Heart right ventricle (tissue), 16 donors: ENCODE data around the gene TMOD4. TPM values are rescaled to one million over a fixed set of nuclear protein-coding genes. Genes with fewer than 3 reads are reported as not detected.
"Not testable (repeated sequence)": the region's sequence is repeated elsewhere in the genome, so short reads cannot be mapped to it uniquely, and the experiment has no call there.

Experiments used
- ATAC-seq, 8 donors: fragments of 200-7000 bp; cut with Tn5 transposase; one replicate each; pipeline ENCODE4 v1.9.1; 2020; ENCODE audit warnings: mild to moderate bottlenecking in 8 of 8, moderate library complexity in 8 of 8, moderate number of reproducible peaks in 1 of 8
- DNase-seq, 2 donors: peaks; one replicate each; pipeline ENCODE4 v3.0.0-alpha.2; 2020
- H3K27ac ChIP-seq, 10 donors: fragments of 200-600 bp; sonication (generic) in 2 of 10; one replicate each; pipeline versions ENCODE4 v1.5.0 to v1.8.0; 2020 to 2022; ENCODE audit warnings: mild to moderate bottlenecking in 3 of 10
- H3K27me3 ChIP-seq, 7 donors: fragments of 200-600 bp; one replicate each; pipeline ENCODE4 v1.8.0; 2021 to 2022; ENCODE audit warnings: mild to moderate bottlenecking in 2 of 7
- H3K36me3 ChIP-seq, 9 donors: fragments of 200-600 bp; sonication (generic) in 1 of 9; one replicate each; pipeline versions ENCODE4 v1.5.0 to v1.8.0; 2020 to 2022; ENCODE audit warnings: mild to moderate bottlenecking in 2 of 9
- H3K4me1 ChIP-seq, 9 donors: fragments of 200-600 bp; sonication (generic) in 1 of 9; one replicate each; pipeline versions ENCODE4 v1.5.0 to v1.8.0; 2020 to 2022; ENCODE audit warnings: mild to moderate bottlenecking in 4 of 9
- H3K4me3 ChIP-seq, 10 donors: fragments of 200-600 bp; sonication (generic) in 2 of 10; one replicate each; pipeline versions ENCODE4 v1.5.0 to v1.8.0; 2020 to 2022; ENCODE audit warnings: mild to moderate bottlenecking in 7 of 10, moderate library complexity in 2 of 10
- H3K9me3 ChIP-seq, 11 donors: fragments of 200-600 bp in 10 of 11; sonication (generic) in 2 of 11; one replicate each; pipeline versions ENCODE4 v1.5.0 to v1.8.0; 2013 to 2022; ENCODE audit warnings: mild to moderate bottlenecking in 2 of 11, control low read depth in 1 of 11, moderate library complexity in 1 of 11
- WGBS, 2 donors: extraction: QIAGEN DNeasy Blood & Tissue Kit; methylation state at CpG; one replicate each; pipeline ENCODE4 v1.1.7; 2013; ENCODE audit warnings: inconsistent platforms in 1 of 2; 5-methylcytosine and 5-hydroxymethylcytosine counted together
- intact Hi-C, 10 donors: fragments of 100-400 bp; cut with DNase I; formaldehyde crosslinking; loops; one replicate each; pipeline versions ENCODE4 v1.11.1 to v1.14.2; 2022
- polyA plus RNA-seq, 2 donors: library from polyadenylated mRNA; stranded (reverse); fragments of 200-250 nt; gene quantifications; one replicate each; pipeline ENCODE4 v1.2.3, GENCODE V29; 2013
- total RNA-seq, 10 donors: library from RNA; stranded (reverse); fragmentation: NEBNext Ultra II Directional in 3 of 10; extraction: Animal tissue kit (Norgen Biotek cat#: 25700) in 3 of 10; gene quantifications; one replicate each; pipeline versions ENCODE4 v1.2.1 to v1.2.4, GENCODE V29; 2021 to 2023
- TF ChIP-seq, protein P1 (sequence below), 9 donors: fragments of 200-600 bp; sonication (generic) in 2 of 9; IDR thresholded peaks; one replicate each; pipeline versions ENCODE4 v1.5.0 to v1.8.0; 2021 to 2022; ENCODE audit warnings: antibody characterized with exemption in 9 of 9, mild to moderate bottlenecking in 5 of 9, moderate library complexity in 1 of 9
- donor health status: Arrhythmogenic right ventricular cardiomyopathy.
- donor health status: ischemic (EF 13 %, LVEDD 7.1; RV severe dilation, severe dysfunction).
- donor health status: healthy with polysubstance abuse.
- donor health status: DM: no; HTN: yes; CAD: no.
- donor health status: DM: no; HTN: no; CAD: no.
- donor health status: ischemic (EF 25% LVEDD 6.9; RV normal size, moderate dysfunction).
- donor health status: ischemic (EF 25% LVEDD 5.7; RV mildly dilated, moderate dysfunction).
- donor health status: healthy.
- donor health status: DM: yes; HTN: yes; CAD: no.
- donor health status: Ischemic cardiomyopathy.
- donor health status: ischemic (EF 35%, LVEDD 5.7; RV mildly dilated, moderate dysfunction).
- donor health status: nonischemic (EF 11% LVEDD 7.7; RV severe dilation, severe dysfunction).
- donor health status: DM: yes; HTN: yes; CAD: no.
- donor health status: PGD.
- donor health status: ischemic (EF 29% LVEDD 5.4; RV normal size, mild dysfunction).
- donor health status: nonischemic (EF 23%, LVEDD 6.1; RV moderate dilation, normal function).

Gene TMOD4
- total and polyA plus RNA-seq, 12 donors: 0.06 to 0.88 (median 0.60) TPM; not detected in 8

GRCh38 chr1:151211972-151212705 lies 36.4 kb upstream of the TMOD4 start:
- peaks cover 0 to 78% (median 22%) of the 10 kb centered on the region in 9 donors for H3K36me3 ChIP-seq
- ATAC-seq (no peak), DNase-seq (no peak)
- H3K9me3 ChIP-seq: no peaks in the 10 kb centered on the region
- TF ChIP-seq, protein P1, sequence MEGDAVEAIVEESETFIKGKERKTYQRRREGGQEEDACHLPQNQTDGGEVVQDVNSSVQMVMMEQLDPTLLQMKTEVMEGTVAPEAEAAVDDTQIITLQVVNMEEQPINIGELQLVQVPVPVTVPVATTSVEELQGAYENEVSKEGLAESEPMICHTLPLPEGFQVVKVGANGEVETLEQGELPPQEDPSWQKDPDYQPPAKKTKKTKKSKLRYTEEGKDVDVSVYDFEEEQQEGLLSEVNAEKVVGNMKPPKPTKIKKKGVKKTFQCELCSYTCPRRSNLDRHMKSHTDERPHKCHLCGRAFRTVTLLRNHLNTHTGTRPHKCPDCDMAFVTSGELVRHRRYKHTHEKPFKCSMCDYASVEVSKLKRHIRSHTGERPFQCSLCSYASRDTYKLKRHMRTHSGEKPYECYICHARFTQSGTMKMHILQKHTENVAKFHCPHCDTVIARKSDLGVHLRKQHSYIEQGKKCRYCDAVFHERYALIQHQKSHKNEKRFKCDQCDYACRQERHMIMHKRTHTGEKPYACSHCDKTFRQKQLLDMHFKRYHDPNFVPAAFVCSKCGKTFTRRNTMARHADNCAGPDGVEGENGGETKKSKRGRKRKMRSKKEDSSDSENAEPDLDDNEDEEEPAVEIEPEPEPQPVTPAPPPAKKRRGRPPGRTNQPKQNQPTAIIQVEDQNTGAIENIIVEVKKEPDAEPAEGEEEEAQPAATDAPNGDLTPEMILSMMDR (IDR thresholded peaks at IDR 0.05): no peak
- no peak overlapping the region for H3K4me3 ChIP-seq
- intact Hi-C loops: no loop called here
- no peaks in the 10 kb centered on the region for H3K27me3 ChIP-seq
- H3K4me1 ChIP-seq: peaks cover 0 to 24% (median 15%) of the 10 kb centered on the region in 9 donors
- 84 to 88% methylated on average over 15 of the region's 15 CpGs for WGBS, 2 donors
- no peak overlapping the region for H3K27ac ChIP-seq

DNA sequence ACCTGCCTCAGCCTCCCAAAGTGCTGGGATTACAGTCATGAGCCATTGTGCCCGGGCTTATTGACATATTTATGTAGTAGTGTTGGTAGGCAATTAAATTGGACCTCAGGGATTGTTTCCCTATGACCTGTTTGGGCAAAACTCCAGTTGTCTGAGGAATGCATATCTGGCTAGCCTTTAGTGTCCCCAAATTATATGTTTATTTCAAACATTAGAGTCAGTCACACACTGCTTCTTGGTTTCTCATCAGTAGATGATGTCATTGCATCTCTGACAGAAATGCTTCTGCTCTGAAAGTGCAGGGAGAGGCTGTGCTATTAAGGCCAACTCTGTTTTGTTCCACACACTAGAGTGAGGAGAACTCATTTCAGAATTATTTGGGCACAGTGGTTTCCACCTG lies 35.0 kb upstream of the TMOD4 start:
- Histone ChIP-seq H3K9me3 (no peaks in the 10 kb centered on the region), H3K36me3 (peaks cover 0 to 86% (median 19%) of the 10 kb centered on the region in 9 donors), H3K4me3 (no peak overlapping the region), H3K27me3 (no peaks in the 10 kb centered on the region), H3K27ac (no peak overlapping the region), H3K4me1 (peaks cover 0 to 34% (median 19%) of the 10 kb centered on the region in 9 donors)
- ATAC-seq: no peak
- DNase-seq: no peak
- 88 to 96% methylated on average over 1 of the region's 1 CpG for WGBS, 2 donors
- intact Hi-C loops: no loop called here
- TF ChIP-seq, protein P1 (IDR thresholded peaks at IDR 0.05): no peak

DNA sequence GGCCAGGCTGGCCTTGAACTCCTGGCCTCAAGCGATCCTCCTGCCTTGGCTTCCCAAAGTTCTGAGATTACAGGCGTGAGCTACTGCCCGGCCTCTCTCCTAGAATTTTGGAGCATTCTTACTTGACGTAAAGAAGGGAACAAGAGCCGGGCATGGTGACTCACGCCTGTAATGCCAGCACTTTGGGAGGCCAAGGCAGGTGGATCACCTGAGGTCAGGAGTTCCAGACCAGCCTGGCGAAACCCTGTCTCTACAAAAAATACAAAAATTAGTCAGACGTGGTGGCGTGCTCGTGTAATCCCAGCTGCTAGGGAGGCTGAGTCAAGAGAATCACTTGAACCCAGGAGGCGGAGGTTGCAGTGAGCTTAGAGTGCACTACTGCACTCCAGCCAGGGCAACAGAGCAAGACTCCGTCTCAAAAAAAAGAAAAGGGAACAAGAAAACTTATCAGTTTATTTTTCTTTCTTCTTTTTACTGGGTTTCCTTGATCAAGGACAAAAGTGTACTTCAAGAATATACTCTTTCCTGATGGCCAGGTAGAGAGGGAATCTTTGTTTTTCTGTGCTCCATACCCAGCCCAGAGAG lies 29.7 kb upstream of the TMOD4 start:
- H3K27ac ChIP-seq: peak overlapping the region in 1 of 10 donors; percentile 10
- H3K4me3 ChIP-seq, H3K27me3 ChIP-seq, intact Hi-C loops, ATAC-seq, H3K9me3 ChIP-seq, DNase-seq: not testable (repeated sequence)
- peaks cover 0 to 80% (median 26%) of the 10 kb centered on the region in 9 donors for H3K36me3 ChIP-seq
- H3K4me1 ChIP-seq: peaks cover 10 to 58% (median 34%) of the 10 kb centered on the region in 9 donors
- WGBS, 2 donors: 93 to 96% methylated on average over 12 of the region's 12 CpGs

DNA sequence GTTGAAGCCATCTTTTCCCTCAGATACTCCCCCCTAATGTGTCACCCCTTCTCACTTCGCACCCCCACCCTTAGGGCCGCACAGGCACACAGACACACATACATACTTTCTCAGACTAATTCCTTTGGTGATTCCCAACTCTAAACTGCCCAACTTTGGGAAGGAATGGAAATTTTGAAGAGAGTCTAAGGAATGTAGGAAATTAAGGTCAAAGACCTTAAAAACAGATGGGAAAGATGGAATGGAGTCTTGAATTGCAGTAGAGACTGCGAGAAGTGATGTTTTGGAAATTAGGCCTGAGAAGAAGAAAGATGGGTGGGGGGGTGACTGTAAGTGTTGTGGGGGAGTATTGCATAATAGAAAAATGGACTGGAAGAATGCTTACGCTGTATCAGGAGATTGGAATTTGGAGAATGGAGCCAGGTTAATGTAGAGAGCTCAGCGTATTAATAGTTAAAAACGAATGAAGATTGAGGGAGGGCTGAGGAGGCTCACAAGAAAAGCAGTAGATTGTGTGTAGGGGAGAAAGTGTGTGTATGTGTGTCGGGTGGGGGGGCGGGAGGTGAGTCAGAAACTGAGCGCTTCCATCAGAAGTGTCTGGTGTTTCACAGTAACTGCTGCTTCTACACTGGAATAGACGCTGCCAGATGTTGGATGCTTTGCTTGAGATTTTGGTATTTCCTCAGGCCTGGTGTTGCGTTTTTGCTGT lies 24.2 kb upstream of the TMOD4 start:
- Histone ChIP-seq H3K36me3 (peaks cover 0 to 32% (median 10%) of the 10 kb centered on the region in 9 donors), H3K27ac (peak overlapping the region in 7 of 10 donors; percentile 80 to 96 (median 92)), H3K27me3 (no peaks in the 10 kb centered on the region), H3K4me1 (peaks cover 10 to 69% (median 48%) of the 10 kb centered on the region in 9 donors), H3K9me3 (no peaks in the 10 kb centered on the region), H3K4me3 (peak overlapping the region; percentile 77 to 92 (median 82))
- intact Hi-C loops: loop anchor here in 9 of 10 donors (5.0 to 10.0 kb wide), 5 partner anchors 42 to 205 kb away; partner anchors contain the start of genes PSMD4 (in 6 of the 9) and RFX5 (in 5 of the 9)
- TF ChIP-seq, protein P1 (IDR thresholded peaks at IDR 0.05): no peak
- WGBS, 2 donors: 13 to 25% methylated on average over 11 of the region's 11 CpGs
- DNase-seq: no peak
- ATAC-seq: no peak
